D341Med (cell line): ENCODE results near the gene CHST3.
"Not testable (repeated sequence)": the region's sequence is repeated elsewhere in the genome, so short reads cannot be mapped to it uniquely, and the experiment has no call there.

ENCODE experiments used
- DNase-seq: peaks from one replicate; pipeline ENCODE4 v3.0.0; 2012; ENCODE audit warnings: low spot score

Gene CHST3

DNA sequence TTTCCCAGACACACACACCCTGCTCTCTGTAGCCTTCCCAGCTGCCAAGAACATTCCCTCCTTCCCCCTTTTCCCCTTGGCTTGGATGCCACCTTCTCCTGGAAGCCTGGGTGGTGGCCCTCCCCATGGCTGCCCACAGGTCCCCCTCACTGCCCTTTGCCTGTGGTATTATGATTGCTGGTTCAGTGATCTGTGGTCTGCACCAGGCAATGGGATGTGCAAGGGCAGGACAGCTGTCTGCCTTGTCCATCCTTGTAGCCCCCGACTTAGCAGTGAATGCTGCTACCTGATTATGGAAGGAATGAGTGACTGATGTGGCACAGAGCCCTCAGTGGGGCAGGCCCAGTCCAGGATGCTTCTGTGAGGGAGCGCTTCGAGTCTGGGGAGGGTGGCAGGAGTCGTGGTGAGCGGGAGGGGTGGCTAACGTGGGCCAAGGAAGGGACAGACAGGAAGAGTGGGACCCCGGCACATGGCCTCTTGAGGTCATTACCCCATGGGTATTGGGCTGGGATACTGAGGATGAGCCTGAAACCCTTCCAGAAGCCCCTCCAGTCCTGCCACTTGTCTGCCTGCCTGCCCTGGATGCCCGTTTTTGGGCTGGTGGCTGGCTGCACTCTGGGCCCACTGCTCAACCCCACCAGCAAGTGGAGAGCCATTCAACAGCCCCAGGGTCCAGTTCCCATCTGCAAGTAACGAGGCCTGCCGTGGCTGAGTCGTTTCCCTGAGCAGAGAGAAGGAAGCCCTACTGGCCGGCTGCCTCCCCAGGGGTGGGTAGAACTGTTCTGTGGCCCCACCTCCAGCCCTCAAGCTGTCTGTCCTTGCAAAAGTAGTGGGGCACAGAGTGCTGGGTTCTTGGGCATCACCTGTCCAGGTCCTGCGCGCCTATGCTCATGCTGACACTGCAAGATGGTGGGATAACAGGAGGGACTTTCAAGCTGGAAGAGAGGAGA lies 8.8 kb downstream of the CHST3 start:
- DNase-seq, result no peak

GRCh38 chr10:71973777-71974488 lies 9.7 kb downstream of the CHST3 start:
- no peak for DNase-seq

- DNase-seq, result no peak
These were observed 10.4 kb downstream of the CHST3 start for GRCh38 chr10:71974489-71975021.

DNA sequence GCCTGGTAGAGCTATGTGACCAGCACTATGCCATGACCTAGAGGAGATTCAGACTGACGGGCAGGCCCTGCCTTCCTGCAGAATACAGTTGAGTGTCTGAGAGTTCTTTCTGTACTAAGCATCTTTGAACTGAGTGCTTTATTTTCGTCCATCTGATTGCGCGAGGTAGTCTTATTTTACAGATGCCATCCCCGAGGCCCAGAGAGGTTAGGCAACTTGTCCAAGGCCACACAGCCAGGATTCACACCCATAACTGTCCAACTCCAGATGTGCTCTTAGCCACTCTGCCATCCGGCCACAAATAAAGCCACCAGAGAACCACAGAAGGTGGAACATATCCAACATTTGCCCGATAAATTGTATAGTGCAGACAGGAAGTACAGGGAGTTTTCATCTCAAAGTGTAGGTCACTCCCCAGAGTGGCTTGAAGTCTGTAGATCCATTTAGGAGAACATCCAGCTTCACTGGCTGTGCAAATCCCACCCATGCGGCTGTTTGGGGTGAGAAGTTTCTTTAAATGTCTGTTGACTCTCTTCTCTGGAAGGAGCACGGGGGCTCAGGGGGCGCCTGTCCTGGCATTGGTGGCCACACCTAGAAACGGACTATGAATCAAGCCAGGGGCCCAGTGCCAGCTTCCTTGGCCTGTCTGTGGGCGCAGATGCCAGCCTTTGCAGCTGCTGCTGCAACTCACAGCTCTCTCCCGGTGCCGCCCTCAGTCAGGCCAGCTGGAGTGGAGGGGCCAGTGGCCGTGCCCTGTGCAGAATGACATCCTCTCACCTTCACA lies 11.1 kb downstream of the CHST3 start:
- no peak for DNase-seq

GRCh38 chr10:71975871-71976725 lies 11.9 kb downstream of the CHST3 start:
- DNase-seq, result no peak

GRCh38 chr10:71977614-71977903 lies 13.4 kb downstream of the CHST3 start:
- not testable (repeated sequence) for DNase-seq

DNA sequence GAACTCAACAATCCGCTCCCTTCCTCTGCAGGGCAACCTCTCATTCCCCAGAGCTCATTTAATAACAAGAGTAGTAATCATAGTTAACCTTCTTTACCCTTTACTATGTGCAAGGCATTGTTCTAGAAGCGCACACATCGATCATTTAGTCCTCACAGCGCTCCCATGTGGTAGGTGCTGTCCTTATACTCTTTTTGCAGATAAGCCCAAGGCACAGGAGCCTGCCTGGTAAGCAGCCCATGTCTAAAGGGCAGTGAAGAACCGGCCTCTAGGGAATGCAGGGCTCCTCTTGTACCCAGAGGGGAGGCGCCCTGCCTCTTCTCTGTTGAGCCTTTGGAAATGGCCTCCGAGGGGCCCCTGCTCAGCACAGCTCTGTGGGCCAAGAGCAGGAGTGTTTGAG lies 14.3 kb downstream of the CHST3 start:
- DNase-seq, result no peak

DNA sequence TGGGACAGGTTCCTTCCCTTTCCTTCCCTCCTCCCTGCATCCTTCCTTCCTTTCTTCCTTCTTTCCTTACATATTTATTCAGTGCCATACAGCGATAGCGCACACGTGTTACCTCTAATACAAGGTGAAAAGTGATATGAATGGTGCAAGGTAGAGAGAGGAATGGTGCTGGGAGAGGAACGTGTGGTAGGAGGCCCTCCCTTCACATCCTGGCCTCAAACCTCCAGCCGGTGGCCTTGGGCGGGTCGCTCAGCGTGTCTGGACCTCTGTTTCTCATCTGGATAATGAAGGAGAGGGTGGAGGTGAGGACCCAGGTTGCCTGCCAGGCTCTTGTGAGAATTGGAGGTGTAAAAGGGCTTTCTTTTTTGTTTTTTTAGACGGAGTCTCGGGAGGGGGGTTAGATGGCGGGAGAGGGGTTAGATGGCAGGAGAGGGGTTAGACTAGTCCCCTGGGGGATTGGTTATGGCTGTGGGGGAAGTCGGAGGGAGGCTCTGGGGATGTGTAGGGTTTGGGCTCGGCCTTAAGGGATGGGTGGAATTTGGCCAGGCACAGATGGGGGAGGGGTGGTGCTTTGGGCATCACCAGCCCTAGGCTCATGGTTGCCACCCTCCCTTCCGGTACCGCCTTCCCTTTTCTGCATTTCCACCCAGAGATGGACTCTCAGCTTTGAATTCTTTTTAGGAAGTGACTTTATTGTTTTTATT lies 14.9 kb downstream of the CHST3 start:
- no peak for DNase-seq

DNA sequence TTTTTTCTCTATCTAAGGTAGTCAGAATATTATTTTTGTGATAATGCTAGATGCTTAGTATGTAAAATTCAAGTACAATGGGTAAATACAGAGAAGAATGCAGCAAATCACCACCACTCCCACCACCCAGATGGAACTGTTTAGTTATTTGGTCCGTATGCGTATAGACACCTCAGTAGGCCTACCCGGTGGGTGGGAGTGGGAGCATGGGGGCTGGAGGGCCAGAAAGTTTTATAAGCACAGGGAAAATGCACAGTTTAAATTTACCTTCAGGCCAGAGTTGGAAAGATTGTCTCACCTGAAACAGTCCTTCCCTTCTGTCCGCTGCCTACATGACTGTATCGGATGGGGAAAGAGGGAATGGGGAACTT lies 15.5 kb downstream of the CHST3 start:
- no peak for DNase-seq

DNA sequence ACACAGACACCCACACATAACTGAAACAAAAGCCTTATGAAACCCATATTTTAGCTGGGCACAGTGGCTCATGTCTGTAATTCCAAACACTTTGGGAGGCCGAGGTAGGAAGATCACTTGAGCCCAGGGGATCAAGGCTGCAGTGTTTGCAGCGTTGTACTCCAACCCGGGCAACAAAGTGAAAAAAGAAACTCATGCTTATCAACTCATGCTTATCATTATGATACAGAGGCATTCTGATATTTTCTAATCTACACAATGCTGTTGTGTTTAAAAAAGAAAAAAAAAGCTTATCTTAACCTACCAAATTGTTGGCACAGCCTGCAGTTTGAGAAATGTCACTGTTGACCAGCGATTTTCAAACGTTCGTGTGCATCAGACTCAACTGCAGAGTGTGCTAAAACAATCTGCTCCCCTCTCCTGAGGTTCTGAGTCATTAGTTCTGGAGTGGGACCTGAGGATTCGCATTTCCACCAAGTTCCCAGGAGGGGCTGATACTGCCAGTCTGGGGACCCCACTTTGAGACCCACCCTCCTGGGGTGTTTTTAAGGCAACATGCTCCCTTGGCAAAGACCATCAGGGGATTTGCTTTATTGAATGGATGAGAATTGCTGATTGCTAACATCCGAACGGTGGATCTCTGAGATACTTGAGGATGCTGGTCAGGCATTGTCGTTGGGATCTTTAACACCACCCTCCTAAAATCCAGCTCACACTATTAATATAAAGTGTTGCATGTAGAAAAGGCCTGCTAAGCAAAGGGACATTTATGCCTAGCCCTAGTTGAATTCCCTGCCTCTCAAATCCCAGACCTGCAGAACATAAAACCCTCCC lies 16.2 kb downstream of the CHST3 start:
- DNase-seq, result no peak

- DNase-seq, result no peak
These were observed 17.1 kb downstream of the CHST3 start for GRCh38 chr10:71981015-71981875.

DNA sequence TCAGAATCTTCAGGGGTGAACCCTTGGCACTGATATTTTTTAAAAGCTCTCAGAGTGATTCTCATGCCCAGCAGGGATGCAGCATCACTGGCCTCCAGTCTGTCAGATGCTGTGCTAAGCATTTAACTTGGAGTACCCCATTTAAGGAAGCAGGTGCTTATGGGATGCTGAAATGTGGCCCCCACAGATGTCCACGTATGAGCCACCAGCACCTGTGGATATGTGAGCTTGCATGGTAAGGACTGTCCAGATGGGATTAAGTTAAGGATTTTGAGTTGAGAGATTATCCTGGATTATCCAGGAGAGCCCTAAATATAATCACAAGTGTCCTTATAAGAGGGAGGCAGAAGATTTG lies 17.7 kb downstream of the CHST3 start:
- DNase-seq, result no peak

- DNase-seq, result no peak
These were observed 18.3 kb downstream of the CHST3 start for GRCh38 chr10:71982269-71983178.

DNA sequence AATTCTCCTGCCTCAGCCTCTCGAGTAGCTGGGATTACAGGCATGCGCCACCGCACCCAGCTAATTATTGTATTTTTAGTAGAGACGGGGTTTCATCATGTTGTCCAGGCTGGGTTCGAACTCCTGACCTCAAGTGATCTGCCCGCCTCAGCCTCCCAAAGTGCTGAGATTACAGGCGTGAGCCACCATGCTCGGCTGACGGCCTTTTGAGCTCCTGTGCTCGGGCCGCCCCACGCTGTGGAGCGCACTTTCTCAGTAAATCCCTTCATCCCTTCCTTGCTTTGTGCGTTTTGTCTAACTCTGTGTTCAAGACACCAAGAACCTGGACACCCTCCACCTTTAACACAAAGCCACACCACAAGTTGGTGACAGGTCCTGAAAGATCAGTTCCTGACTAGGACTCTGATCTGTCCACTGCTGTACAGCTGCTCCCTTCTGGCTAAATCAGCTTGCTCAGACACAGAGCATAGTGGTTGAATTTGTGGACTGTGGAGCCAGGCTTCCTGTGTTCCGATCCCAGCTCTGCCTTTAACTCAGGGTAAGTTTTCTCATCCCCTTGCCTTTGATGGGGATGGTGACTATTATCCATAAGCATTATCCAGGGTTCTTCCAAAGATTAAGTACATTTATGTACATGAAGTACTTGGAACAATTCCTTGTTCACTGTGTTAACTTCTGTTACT lies 20.1 kb downstream of the CHST3 start:
- no peak for DNase-seq

DNA sequence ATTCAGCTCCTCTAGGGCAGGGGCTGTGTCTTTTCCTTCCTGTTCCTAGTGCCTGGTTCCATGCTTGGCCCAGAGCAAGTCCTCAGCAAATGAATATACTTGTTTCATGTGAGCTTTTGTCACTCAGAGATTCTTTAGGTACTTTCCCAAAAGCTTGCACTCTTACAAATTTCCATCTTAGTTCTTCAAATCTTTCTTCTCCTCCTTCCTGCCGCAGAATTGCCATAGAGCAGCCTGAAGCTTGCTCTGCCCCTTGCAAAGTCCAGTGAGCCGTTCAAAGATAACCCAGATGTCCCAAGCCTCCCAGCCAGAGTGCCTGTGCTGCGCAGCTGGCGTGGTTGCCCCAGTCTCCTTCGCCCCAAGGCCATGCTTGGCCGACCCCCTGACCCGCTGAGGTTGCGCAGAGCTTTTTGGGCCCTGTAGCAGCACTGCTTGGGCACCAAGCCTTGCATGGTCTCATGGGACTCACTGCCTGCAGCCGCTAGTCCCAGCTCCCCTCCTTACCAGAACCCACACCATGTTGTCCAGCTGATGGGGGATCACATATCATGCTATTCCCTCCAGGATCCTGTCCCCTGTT lies 20.7 kb downstream of the CHST3 start:
- no peak for DNase-seq

GRCh38 chr10:71985542-71986250 lies 21.5 kb downstream of the CHST3 start:
- DNase-seq, result no peak
